GM20431 (cell line): ENCODE measurements around the gene HP1BP3.

Source experiments
- in situ Hi-C: fragments of 300-500 bp; cut with MseI, MboI; formaldehyde crosslinking; loops from one replicate; pipeline ENCODE4 v1.15.0; 2020; ENCODE audit warnings: low sequenced_read_pairs; ENCODE audit not compliant: unreplicated experiment

Gene HP1BP3

DNA sequence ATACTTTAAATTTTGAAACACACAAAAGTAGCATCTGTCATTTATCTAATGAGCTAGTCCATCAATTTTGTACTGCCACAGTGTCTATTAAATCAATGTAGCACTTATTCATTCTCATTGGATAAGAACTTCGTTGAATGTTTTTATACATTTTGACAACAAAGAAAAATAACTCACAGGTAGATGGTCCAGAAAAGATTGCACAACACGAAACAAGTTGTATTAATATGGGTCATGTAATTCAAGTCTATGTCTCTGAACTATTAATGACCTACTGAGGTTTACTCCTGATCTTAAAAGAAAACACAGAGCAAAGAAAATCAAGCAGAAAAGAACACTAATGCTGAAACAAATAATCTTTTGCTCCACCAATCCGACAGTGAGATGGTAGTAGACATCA lies 15.3 kb downstream of the HP1BP3 start:
- in situ Hi-C loops = no loop called here

DNA sequence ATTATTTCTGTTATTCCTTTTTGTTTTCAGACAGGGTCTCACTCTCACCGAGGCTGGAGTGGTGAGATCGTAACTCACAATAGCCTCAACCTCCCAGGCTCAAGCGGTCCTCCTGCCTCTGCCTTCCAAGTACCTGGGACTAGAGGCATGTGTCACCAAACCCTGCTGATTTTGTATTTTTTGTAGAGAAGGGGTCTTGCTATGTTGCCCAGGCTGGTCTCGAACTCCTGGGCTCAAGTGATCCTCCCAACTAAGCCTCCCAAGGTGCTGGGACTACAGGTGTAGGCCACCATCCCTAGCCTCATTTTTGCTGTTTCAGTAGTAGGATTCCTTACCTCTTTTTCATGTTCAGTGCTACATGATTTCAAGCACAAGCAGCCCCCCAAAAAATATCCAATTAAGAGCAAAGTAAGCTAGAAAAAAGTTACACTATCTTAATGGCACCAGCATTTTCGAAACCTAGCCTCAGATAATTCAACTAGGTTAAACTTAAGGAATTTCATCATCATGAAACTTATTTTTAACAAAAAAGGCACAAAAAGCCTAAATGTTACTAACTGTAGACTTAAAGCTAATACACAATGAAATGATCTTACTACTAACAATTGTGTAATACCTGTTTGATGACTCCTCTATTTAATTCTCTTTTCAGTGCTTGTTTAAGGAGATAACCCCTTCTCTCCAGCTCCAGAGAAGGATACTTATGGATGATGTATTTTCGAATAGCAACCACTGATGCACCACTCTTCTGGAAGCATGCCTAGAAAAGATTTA lies 16.6 kb downstream of the HP1BP3 start:
- in situ Hi-C loops = no loop called here

DNA sequence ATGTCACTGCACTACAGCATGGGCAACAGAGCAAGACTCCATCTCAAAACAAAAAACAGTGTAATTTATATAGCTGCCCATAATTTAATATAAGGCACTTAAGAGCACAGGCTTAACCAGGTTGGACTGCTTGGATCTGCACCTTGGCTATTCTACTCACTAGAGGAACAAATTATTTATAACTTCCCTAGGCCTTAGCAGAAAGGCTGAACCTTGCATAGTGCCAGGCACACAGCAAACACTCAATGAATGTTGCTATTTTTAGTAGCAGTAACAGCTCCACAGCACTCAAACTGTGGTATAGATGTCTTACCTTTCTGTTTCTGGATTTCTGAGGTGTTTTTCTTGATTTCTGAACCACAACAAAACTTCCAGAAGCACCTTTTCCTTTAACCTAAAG lies 19.8 kb downstream of the HP1BP3 start:
- in situ Hi-C loops = no loop called here

DNA sequence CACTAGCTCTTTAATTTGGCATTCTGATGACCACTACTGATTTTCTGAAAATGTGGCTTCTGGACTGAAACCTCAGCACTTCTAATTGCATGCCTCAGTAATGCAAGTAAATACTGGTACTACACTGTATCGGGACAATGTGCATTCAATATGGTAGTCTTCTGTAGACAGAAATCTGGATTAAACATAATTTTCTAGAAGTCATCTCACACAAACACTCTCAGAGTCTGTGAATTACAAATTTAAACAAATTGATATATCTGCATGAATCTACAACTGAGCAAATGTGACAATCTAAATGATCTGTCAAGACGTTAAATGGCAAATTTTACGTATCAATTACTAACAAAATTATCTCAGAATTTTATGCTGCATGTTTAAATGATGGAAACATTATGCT lies 23.7 kb downstream of the HP1BP3 start:
- in situ Hi-C loops = no loop called here

DNA sequence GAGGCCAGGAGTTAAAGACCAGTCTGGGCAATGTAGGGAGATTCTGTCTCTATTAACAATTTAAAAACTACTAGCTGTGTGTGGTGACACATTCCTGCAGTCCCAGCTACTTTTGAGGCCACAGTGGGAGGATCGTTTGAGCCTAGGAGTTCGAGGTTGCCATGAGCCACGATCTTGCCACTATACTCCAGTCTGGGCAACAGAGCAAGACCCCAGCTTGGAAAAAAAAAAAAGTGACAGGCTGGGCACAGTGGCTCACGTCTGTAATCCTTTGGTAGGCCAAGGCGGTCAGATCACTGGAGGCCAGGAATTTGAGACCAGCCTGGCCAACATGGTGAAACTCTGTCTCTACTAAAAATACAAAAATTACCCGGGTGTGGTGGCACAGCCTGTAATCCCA lies 26.8 kb downstream of the HP1BP3 start:
- in situ Hi-C loops = no loop called here

DNA sequence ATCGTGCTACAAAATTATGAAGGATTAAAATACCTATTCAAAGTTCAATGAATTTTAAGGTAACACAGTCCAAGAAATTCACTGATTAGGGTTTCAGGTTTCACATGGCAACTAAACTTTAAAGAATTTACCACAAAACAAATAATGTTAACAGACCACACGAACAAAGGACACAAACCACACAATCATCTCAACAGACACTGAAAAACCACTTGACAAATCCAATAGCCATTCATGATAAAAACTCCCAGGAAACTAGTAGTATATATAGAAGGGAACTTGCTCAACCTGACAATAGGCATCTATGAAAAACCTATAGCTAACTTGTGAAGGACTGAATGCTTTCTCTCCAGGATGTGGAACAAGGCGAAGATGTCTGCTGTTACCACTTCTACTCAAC lies 33.5 kb downstream of the HP1BP3 start:
- in situ Hi-C loops = no loop called here

DNA sequence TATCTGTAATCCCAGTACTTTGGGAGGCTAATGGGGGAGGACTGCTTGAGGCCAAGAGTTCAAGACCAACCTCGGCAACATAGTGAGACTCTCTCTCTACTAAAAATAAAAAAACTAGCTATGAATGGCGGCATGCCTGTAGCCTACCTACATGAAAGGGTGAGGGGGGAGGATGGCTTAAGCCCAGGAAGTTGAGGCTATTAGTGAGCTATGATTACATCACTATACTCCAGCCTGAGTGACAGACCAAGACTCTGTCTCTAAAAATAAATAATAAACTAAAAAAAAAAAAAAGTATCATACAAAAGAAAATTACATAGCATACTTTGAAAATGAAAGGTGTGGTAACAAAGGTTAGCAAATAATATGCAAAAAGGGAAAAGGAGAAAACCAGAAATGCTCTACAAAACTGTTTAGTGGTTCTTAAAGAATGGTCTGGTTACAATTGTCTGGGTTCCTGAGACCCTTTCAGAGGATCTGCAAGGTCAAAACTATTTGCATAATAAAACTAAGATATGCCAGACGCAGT lies 35.6 kb downstream of the HP1BP3 start:
- in situ Hi-C loops = no loop called here

DNA sequence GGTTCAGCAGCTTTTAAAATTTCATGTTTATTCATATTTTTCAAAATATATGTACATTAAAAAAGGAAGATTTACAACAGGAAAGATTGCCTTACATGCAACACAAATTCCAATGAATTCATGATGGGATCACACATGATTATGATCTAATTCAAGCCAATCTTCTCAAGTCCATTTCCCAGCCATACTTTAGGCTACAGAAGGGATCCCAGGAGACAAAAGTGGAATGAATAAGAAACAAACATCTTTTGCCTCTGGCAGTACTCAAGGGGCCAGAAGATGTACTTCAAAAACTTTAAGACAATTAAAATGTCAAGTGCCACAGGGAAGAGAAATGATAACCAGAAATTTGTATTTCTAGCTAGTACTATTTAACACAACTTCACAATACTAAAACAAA lies 44.4 kb downstream of the HP1BP3 start:
- in situ Hi-C loops = no loop called here

DNA sequence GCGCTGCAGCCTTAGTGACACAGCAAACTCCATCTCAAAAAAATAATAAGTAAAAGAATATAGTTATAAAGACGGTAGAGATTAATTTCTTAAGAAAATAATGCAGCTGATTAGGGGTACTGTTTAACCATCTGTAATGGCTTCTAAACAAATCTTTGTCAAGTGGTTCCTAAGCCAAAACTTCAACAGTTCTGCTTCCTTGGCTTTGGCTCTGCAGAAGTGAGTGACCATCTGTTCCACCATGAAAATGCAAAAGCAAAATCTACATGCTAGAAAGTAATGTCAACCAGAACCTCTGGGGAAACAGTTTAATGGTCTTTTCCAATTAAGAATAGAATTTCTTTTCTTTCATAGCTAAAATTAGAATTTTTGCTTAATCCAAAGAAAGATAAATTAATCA lies 46.3 kb downstream of the HP1BP3 start:
- in situ Hi-C loops = no loop called here

DNA sequence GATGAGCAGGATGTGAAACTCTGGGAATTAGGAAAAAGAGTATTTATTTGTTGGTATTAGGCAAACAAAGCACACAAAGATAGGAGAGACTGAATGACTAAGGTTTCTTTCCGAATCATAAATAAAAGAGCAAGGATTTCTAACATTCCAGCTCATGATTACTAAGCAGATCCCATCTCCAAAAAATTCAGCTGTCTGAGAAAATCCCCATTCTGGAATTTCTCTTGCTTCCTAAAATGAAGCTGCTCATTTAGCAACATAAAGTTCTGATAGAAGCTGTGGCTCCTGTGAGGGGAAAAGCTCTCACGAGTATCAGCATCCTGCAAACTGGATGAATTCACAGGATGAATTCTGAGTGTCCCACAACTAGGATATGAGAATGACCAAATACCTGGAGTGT lies 47.9 kb downstream of the HP1BP3 start:
- in situ Hi-C loops = no loop called here

DNA sequence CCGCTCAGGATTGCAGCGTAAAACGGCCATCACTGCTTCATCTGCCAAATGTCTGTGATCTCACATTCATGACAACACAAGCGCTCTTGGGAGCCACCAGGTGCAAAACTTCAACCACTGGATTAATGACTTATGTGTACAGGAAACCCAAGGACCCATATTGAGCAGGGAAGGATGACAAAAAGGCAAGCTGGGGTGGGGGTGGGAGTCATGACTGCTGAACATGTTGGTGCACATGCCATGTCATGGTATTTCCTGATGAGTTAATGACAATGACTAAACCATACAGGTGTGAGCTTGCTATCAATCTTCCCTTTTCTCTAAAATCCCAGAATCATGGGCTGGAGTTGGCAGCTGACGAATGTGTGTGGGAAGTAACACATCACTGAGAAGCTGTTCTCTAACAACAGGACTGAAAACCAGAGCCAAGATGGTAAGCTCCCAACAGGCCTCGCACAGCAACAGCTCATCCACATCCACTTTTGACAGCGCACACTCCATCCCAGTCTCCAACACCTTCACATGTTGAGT lies 51.5 kb downstream of the HP1BP3 start:
- in situ Hi-C loops = no loop called here

DNA sequence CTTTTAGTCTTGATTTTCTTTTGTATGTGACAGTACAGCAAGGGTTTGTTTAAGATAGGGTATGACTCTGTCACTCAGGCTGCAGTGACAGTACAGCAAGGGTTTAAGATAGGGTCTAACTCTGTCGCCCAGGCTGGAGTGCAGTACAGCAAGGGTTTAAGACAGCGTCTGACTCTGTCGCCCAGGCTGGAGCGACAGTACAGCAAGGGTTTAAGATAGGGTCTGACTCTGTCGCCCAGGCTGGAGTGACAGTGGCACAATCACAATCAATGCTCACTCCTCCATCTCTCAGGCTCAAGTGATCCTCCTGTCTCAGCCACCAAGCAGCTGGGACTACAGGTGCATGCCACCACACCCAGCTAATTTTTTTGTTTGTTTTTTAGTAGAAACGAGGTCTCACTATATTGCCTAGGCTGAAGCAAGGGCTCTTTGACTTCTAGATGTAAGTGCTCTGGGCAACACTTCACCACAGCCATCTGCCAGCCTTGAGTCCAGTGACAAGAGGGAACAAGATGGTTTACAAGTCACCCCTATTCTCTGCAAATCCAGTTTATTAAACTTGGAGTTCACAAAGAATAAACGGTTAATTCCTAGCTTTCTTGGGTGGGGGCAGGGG lies 53.6 kb downstream of the HP1BP3 start:
- in situ Hi-C loops = no loop called here

DNA sequence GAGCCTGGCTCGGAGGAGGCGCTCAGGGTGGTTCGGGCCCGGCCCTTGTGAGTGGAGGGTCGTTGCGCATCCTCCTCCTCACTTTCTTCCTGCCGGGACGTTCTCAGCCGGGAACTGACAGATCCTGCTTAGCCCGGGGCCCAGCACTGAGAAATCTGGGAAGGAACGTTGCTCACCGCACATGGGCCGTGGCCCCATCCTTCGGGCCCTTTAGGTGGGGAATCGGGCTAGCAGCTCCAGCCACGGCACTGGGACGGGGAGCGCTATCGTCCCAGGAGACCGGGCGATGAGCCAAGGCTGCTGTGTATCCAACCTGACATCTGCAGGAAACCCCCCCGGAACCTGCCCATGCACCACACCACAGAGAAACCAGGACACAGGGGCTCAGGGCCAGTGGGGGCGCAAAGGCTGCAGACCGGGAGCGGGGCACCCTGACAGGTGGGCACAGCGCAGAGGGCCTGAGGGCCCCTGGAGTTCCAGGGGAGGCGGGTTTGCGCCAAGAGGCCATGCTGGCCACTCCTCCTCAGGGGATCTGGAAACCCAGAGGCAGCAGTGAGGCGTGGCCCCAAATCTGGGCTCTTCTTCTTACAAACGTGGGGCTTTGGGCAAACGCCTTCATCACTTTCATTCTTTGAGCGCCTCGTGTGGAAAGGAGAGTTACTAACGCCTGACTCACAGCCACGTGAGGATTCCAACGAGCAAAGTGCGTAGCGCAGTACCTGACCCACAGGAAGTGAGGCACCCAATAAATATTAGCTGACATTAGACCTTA lies 54.3 kb downstream of the HP1BP3 start, which contains the start of gene SH2D5:
Gene SH2D5, minus strand, starts transcription at position 116 of the 772 bp plus-strand sequence. CDS start 4,659 bp downstream, outside the sequence.
- in situ Hi-C loops = no loop called here

DNA sequence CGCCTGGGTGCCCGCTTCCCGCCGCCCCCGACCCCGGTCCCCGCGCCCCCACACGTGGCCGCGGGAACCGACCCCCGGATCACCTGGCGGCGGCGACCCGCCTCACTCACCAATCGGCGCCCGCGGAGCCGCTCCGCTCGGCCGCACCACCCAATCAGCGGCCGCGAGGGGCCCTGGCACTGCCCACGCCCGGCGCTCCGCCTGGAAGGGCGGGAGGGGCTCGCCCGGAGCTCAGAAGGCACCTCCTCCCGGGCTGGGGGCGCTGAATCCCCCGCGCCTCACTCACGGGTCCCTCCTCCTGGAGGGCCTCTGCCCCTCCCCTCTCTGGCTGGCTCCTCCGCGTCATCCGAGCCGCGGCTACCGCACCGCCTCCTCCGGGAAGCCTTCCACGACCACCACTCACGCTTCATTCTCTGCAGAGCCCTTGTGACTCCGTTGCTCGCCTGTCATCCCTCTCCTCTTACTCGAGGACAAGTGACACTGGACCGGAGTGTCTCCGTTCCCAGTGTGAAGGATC lies 55.0 kb downstream of the HP1BP3 start:
- in situ Hi-C loops = no loop called here

DNA sequence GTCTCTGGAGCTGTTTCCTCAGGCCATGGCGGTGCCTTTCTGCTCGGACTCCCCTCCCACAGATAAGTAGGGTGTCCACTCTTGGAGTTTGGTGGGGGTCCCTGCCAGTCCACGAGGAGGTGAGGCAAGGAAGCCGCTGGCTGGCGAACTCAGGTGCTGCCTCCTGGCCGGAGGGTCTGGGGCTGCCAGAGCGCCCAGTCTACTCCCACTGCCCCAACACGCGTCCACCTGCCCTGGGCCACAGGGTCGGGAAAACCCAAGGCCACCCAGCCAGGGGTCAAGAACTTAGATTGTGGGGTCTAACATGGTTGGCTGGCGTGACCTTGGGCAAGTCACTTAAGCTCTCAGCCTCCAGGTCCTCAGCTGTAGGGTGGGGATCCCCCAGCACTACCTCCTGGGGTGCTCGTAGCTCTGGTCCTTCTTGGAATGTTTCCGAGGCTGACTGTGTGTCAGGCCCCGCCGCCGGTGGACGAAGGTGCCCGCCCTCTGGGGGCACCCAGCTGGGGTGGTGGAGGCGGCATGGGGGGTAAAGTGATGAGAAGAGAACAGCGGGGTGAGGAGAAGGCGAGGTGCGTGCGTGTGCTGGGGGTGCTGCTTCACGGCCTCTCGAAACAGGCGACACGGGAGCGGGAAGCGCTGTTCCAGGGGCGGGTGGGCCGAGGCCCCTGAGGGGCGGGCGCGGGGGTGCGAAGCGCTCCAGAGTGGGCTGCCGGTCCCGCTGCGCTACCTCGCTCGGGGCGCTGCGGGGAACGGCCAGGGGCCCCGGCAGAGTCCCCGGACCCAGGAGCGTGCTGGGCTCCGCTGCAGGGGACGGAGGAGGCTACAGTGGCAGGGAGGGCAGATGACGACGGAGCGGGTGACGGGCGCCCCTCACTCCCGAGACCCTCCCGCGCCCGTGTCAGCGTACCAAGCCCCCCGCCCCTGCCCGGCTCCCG lies 55.8 kb downstream of the HP1BP3 start:
- in situ Hi-C loops = no loop called here

DNA sequence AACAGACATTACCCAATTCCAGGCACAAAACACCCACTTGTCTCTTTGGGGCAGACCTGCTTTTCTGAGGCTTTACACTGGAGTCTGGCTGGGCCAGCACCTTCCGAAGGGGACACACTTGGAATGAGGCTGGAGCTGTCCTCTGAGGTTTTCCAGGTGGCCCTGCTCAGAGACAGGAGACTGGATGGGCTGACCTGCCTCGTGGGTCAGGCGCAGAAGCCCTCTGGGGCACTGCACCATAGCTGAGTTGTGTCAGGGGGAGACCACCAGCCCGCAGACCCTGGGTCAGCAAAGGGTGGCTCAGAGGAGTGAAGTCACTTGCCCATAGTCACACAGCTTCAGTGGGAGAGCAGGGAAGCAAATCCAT lies 56.4 kb downstream of the HP1BP3 start:
- in situ Hi-C loops = no loop called here

DNA sequence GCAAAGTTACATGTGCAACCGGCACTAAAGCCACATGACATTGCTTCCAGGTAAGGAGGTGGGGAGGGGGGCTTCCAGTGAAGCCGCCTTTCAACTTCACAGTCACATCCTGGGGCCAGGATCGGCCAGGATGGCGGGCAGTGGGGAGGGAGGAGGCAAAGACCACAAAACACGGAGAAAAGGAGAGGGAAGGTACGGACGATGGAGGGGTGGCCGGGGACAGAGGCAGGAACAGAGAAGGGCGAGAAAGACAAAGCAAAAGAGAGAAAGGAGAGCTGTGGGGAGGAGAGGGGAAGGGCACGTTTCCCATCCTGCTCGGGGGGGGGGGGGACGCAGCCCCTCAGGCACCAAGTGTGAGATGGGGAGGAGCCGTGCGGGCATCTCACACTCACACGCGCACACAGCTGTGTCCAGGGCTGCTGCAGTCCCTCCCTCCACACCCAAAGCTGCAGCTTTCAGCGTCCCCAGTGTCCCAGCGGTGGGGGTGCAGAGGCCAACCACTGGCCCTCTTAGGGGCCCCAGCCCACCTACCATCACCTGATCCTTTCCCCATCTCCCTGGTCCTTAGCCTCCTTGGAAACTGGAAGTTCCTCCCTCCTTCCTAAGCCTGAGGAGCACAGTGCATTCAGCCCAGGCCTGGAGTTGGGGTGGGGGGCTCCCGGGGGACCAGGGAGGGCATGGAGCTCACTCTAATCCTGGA lies 57.0 kb downstream of the HP1BP3 start:
- in situ Hi-C loops = no loop called here

DNA sequence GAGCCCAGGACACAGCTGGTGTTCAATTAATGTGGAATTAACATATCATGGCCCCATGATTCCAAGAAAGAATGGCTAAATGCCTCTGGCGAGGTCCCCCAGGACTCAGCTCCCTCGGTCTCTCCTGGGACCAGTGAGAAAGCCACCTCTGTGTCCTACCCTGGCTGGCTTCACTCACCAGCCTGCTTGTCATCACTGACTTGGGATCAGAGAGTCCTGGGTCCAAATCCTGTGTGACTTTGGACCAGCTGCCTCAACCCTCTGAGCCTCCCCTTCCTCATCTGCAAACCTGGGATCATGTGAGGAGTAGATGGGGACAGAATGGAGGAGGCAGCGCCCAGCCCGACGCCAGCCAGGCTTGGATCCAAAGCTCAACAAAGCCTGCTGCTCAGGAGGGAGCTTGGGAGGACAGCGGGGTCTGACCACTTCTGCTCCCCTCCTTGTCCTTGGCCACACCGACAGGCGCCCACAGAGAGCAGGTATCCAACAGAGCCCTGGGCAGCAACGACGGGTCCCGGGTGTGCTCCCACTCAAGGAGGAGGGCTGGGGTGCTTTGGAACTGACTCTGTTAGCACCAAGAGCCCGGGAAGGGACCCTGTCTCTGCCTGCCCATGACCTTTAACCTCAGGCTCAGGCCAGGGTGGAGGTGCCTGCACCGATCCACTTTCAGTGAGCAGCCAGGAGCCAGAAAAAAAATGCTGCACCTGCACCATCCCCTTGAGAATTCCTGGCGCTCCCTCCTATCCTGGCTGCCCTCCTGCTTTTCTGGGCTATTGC lies 57.8 kb downstream of the HP1BP3 start:
- in situ Hi-C loops = no loop called here
